Measurements from ENCODE around the gene ZNF70. TPM values are rescaled to one million over a fixed set of nuclear protein-coding genes. Genes with fewer than 3 reads are reported as not detected.

The ZNF70 gene
- total RNA-seq, 1 experiment from 2014 or later = 3.2 TPM

GRCh38 chr22:23697031-23697970, 53.6 kb downstream of the ZNF70 start:
- H3K27me3 ChIP-seq (ENCODE audit: insufficient read depth, low read length) = no peaks in the 10 kb centered on the region
- intact Hi-C loops (cut with micrococcal nuclease) = no loop called here
- RAD21 ChIA-PET (ENCODE audit: low non-redundant PET in 1 of 2, low total read pairs in 2 of 2, uncharacterized antibody in 2 of 2, unreplicated experiment in 2 of 2) = no interaction called here
- ATAC-seq (no peak), DNase-seq (ENCODE audit: low read depth, low spot score) (no peak)
- no peaks in the 10 kb centered on the region for H3K9me2 ChIP-seq (ENCODE audit: insufficient read depth)
- peaks cover 16% of the 10 kb centered on the region for H3K79me2 ChIP-seq (ENCODE audit: insufficient read depth, low read length)
- POLR2A ChIA-PET = no interaction called here
- CTCF ChIA-PET = no interaction called here
- no TSS peak for BruUV-seq (replicated peaks)
- no peak overlapping the region for H3K4me2 ChIP-seq (ENCODE audit: low read length)
- H3K9ac ChIP-seq (ENCODE audit: low read length) = no peak overlapping the region
- H3K36me3 ChIP-seq (ENCODE audit: control insufficient read depth in 1 of 2, insufficient read depth in 2 of 2, low read length in 2 of 2) = peaks cover 5 to 10% of the 10 kb centered on the region in 2 experiments; a peak in 3 of 4 replicates
- no peaks in the 10 kb centered on the region for H3K9me3 ChIP-seq (ENCODE audit: control insufficient read depth in 1 of 2, insufficient read depth in 1 of 2, low read depth in 1 of 2, low read length in 2 of 2)
- no peak for TF ChIP-seq YY1 (IDR thresholded peaks at IDR 0.05; ENCODE audit: extremely low read depth, insufficient replicate concordance, low read depth, low read length)
- no peak for TF ChIP-seq CEBPB (IDR thresholded peaks at IDR 0.05; ENCODE audit: low read depth)
- TF ChIP-seq TCF7L2 (IDR thresholded peaks at IDR 0.05; ENCODE audit: borderline replicate concordance, extremely low read depth, insufficient read depth, insufficient read length) = no peak
- TF ChIP-seq SIN3A (IDR thresholded peaks at IDR 0.05; ENCODE audit: low read depth) = no peak
- no peak for TF ChIP-seq SP1 (IDR thresholded peaks at IDR 0.05; ENCODE audit: low read depth)
- no peak for TF ChIP-seq ZNF274 (IDR thresholded peaks at IDR 0.05; ENCODE audit: low read depth, low read length)
- no peak for TF ChIP-seq EGR1 (IDR thresholded peaks at IDR 0.05; ENCODE audit: low read depth)
- TF ChIP-seq RAD21 (IDR thresholded peaks at IDR 0.05; ENCODE audit: low read depth) = no peak
- no peak for TF ChIP-seq ATF3 (IDR thresholded peaks at IDR 0.05)
- no peak for TF ChIP-seq EZH2phosphoT487 (IDR thresholded peaks at IDR 0.05; ENCODE audit: borderline replicate concordance)
- no peak for TF ChIP-seq POLR2AphosphoS5 (IDR thresholded peaks at IDR 0.05; ENCODE audit: low read depth, low read length)
- no peak for TF ChIP-seq CTCF (IDR thresholded peaks at IDR 0.05 in 2 of 3, conservative IDR thresholded peaks at IDR 0.05 in 1 of 3; ENCODE audit: borderline replicate concordance in 1 of 3, insufficient read depth in 1 of 3, low read depth in 2 of 3, low read length in 2 of 3)
- TF ChIP-seq EZH2 (IDR thresholded peaks at IDR 0.05) = no peak
- TF ChIP-seq POLR2A (IDR thresholded peaks at IDR 0.05; ENCODE audit: borderline replicate concordance, extremely low read depth, insufficient read depth, insufficient read length) = no peak
- no peak for TF ChIP-seq FOSL1 (IDR thresholded peaks at IDR 0.05; ENCODE audit: low read depth)
- TF ChIP-seq ZFX (IDR thresholded peaks at IDR 0.05) = no peak
- no peak for TF ChIP-seq SRF (IDR thresholded peaks at IDR 0.05; ENCODE audit: low read depth)
- H4K20me1 ChIP-seq (ENCODE audit: insufficient read depth) = no peaks in the 10 kb centered on the region
- H2AFZ ChIP-seq (ENCODE audit: low read depth, low read length, poor library complexity, severe bottlenecking) = no peak overlapping the region
- H3K4me1 ChIP-seq (ENCODE audit: control insufficient read depth in 1 of 2, insufficient read depth in 2 of 2, low read length in 2 of 2) = no peaks in the 10 kb centered on the region
- no peak overlapping the region for H3K27ac ChIP-seq (ENCODE audit: low read depth, low read length)
- no peak overlapping the region for H3K4me3 ChIP-seq (replicated peaks in 1 of 2; ENCODE audit: low read depth in 1 of 2, low read length in 2 of 2)
